SKM-1 treated with dmso at 0.1 percent for 144 hours (cell line): ENCODE results near the gene CARD18.
A peak's percentile ranks its signal among the peaks of the same experiment; 100 is the strongest.
"Not testable (repeated sequence)": the region's sequence is repeated elsewhere in the genome, so short reads cannot be mapped to it uniquely, and the experiment has no call there.

Experiments
- DNase-seq: peaks from one replicate; lab custom pipeline; 2025; ENCODE audit not compliant: unreplicated experiment; lab: John Stamatoyannopoulos, UW

Gene CARD18

GRCh38 chr11:105135883-105136282 is 3.7 kb downstream of the CARD18 start:
- DNase-seq = no peak

GRCh38 chr11:105132716-105133511 is 6.7 kb downstream of the CARD18 start:
- no peak for DNase-seq

- DNase-seq = no peak
Observed at GRCh38 chr11:105130189-105130813, 9.3 kb downstream of the CARD18 start.

- no peak for DNase-seq
Observed at GRCh38 chr11:105124756-105125155, 14.8 kb downstream of the CARD18 start.

- no peak for DNase-seq
Observed at GRCh38 chr11:105111145-105111944, 28.2 kb downstream of the CARD18 start.

- no peak for DNase-seq
Observed at GRCh38 chr11:105110688-105111030, 28.9 kb downstream of the CARD18 start.

GRCh38 chr11:105109855-105110687 is 29.5 kb downstream of the CARD18 start:
- no peak for DNase-seq

- DNase-seq = no peak
Observed at GRCh38 chr11:105109321-105109720, 30.2 kb downstream of the CARD18 start.

- DNase-seq = no peak
Observed at GRCh38 chr11:105108247-105108646, 31.3 kb downstream of the CARD18 start.

- DNase-seq = not testable (repeated sequence)
Observed at GRCh38 chr11:105107226-105107825, 32.2 kb downstream of the CARD18 start.

GRCh38 chr11:105106140-105106539 is 33.4 kb downstream of the CARD18 start:
- DNase-seq = no peak

- DNase-seq = no peak
Observed at GRCh38 chr11:105104292-105104691, 35.3 kb downstream of the CARD18 start.

- no peak for DNase-seq
Observed at GRCh38 chr11:105103336-105103735, 36.2 kb downstream of the CARD18 start.

- not testable (repeated sequence) for DNase-seq
Observed at GRCh38 chr11:105102079-105102581, 37.4 kb downstream of the CARD18 start.

- DNase-seq = peak; percentile 38
Observed at GRCh38 chr11:105100981-105101630, 38.5 kb downstream of the CARD18 start.

GRCh38 chr11:105100206-105100605 is 39.4 kb downstream of the CARD18 start:
- no peak for DNase-seq

- DNase-seq = not testable (repeated sequence)
Observed at GRCh38 chr11:105099594-105099993, 40.0 kb downstream of the CARD18 start.

GRCh38 chr11:105092256-105093239 is 47.0 kb downstream of the CARD18 start:
- DNase-seq = no peak
